HG03095 (cell line): ENCODE data around the gene C19orf67.
"Not testable (repeated sequence)": the region's sequence is repeated elsewhere in the genome, so short reads cannot be mapped to it uniquely, and the experiment has no call there.

Source experiments
- ATAC-seq: cut with Tn5 transposase; IDR thresholded peaks from one replicate; pipeline ENCODE4 v1.9.1; 2021; ENCODE audit warnings: moderate library complexity; ENCODE audit not compliant: unreplicated experiment

Gene C19orf67

GRCh38 chr19:14058182-14059092, 27.1 kb downstream of the C19orf67 start:
- ATAC-seq = no peak

GRCh38 chr19:14056741-14057356, 28.7 kb downstream of the C19orf67 start:
- no peak for ATAC-seq

- no peak for ATAC-seq
Measured at GRCh38 chr19:14056069-14056666, 29.4 kb downstream of the C19orf67 start.

GRCh38 chr19:14055396-14055795, 30.2 kb downstream of the C19orf67 start:
- ATAC-seq = no peak

- ATAC-seq = no peak
Measured at GRCh38 chr19:14054721-14055120, 30.9 kb downstream of the C19orf67 start.

- ATAC-seq = no peak
Measured at GRCh38 chr19:14054099-14054498, 31.5 kb downstream of the C19orf67 start.

GRCh38 chr19:14053500-14053899, 32.1 kb downstream of the C19orf67 start:
- no peak for ATAC-seq

GRCh38 chr19:14053032-14053431, 32.6 kb downstream of the C19orf67 start:
- no peak for ATAC-seq

GRCh38 chr19:14052470-14052869, 33.1 kb downstream of the C19orf67 start:
- no peak for ATAC-seq

GRCh38 chr19:14051980-14052379, 33.6 kb downstream of the C19orf67 start:
- ATAC-seq = no peak

- ATAC-seq = not testable (repeated sequence)
Measured at GRCh38 chr19:14050961-14051360, 34.6 kb downstream of the C19orf67 start.

GRCh38 chr19:14050512-14050911, 35.1 kb downstream of the C19orf67 start:
- ATAC-seq = no peak

- no peak for ATAC-seq
Measured at GRCh38 chr19:14048443-14049153, 37.0 kb downstream of the C19orf67 start.

- ATAC-seq = not testable (repeated sequence)
Measured at GRCh38 chr19:14047866-14048265, 37.7 kb downstream of the C19orf67 start.

GRCh38 chr19:14042659-14043608, 42.6 kb downstream of the C19orf67 start:
- ATAC-seq = not testable (repeated sequence)

GRCh38 chr19:14039181-14039580, 46.4 kb downstream of the C19orf67 start:
- no peak for ATAC-seq

GRCh38 chr19:14035706-14036105, 49.9 kb downstream of the C19orf67 start:
- ATAC-seq = no peak

- ATAC-seq = not testable (repeated sequence)
Measured at GRCh38 chr19:14035159-14035558, 50.4 kb downstream of the C19orf67 start.

- no peak for ATAC-seq
Measured at GRCh38 chr19:14033946-14034345, 51.6 kb downstream of the C19orf67 start.
